ENCODE measurements around the gene ARHGAP23.

- no peak for TF ChIP-seq POLR2A (IDR thresholded peaks at IDR 0.05)
- no peak for TF ChIP-seq CTCF (IDR thresholded peaks at IDR 0.05)
- no peak for TF ChIP-seq POLR2AphosphoS5 (IDR thresholded peaks at IDR 0.05)
These were observed 110.6 kb downstream of the ARHGAP23 start for GRCh38 chr17:38538906-38539305.
